Peyer's patch (tissue), 4 donors: ENCODE data around the gene IRAK1BP1. TPM values are rescaled to one million over a fixed set of nuclear protein-coding genes. Genes with fewer than 3 reads are reported as not detected.
"Not testable (repeated sequence)": the region's sequence is repeated elsewhere in the genome, so short reads cannot be mapped to it uniquely, and the experiment has no call there.

Source experiments
- DNase-seq, 3 donors: peaks; one replicate each; pipeline ENCODE4 v3.0.0-alpha.2; 2017 to 2019
- H3K27ac ChIP-seq, 4 donors: fragments of 200-600 bp; sonication (generic); one replicate each; pipeline ENCODE4 v1.5.1; 2016 to 2019
- H3K27me3 ChIP-seq, 2 donors: fragments of 200-600 bp; sonication (generic); one replicate each; pipeline ENCODE4 v1.5.1; 2019
- H3K36me3 ChIP-seq, 3 donors: fragments of 200-600 bp; sonication (generic); one replicate each; pipeline ENCODE4 v1.5.1; 2016 to 2019
- H3K4me1 ChIP-seq, 4 donors: fragments of 200-600 bp; sonication (generic); one replicate each; pipeline ENCODE4 v1.5.1; 2016 to 2019
- H3K4me3 ChIP-seq, 4 donors: fragments of 200-600 bp; sonication (generic); 1 replicate in 3 of 4; 2 replicates in 1 of 4; pipeline ENCODE4 v1.5.1; 2016 to 2019; ENCODE audit warnings: mild to moderate bottlenecking in 1 of 4
- H3K9me3 ChIP-seq, 4 donors: fragments of 200-600 bp; sonication (generic); one replicate each; pipeline ENCODE4 v1.5.1; 2016 to 2019; ENCODE audit warnings: mild to moderate bottlenecking in 1 of 4
- POLR2A ChIP-seq, 2 donors: fragments of 450-650 bp; IDR thresholded peaks; one replicate each; pipeline ENCODE4 v1.5.1; 2017; ENCODE audit warnings: antibody characterized with exemption in 2 of 2, mild to moderate bottlenecking in 2 of 2, moderate library complexity in 2 of 2
- total RNA-seq, 4 donors: library from RNA; depleted of rRNA; stranded (reverse); fragments of >200 nt; gene quantifications; one replicate each; pipeline ENCODE4 v1.1.0, GENCODE V29; 2016
- TF ChIP-seq, protein P1 (sequence below), 6 experiments: fragments of 450-650 bp in 4 of 6; fragments of 200-600 bp in 2 of 6; sonication (generic) in 1 of 6; IDR thresholded peaks; one replicate each; pipeline ENCODE4 v1.5.1; 2017 to 2019; ENCODE audit warnings: antibody characterized with exemption in 6 of 6, mild to moderate bottlenecking in 3 of 6, moderate library complexity in 1 of 6

Gene IRAK1BP1
- total RNA-seq, 4 donors from 2014 or later: 1.4 to 3.6 (median 2.6) TPM

DNA sequence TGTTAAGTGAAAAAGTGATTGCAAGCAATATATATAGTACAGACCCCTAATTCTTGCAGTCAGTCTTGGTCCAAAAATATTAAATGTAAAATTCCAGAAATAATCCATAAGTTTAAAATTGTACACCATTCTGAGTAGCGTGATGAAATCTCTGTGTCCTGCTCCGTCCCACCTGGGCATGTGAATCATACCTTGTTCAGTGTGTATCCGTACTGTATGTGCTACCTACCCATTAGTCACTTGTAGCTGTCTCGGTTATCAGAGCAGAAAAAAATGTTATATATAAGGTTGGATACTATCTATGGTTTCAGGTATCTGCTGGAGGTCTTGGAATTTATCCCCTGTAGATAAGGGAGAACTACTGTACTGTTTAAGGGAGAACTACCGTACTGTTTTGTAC is 16.3 kb downstream of the IRAK1BP1 start:
- H3K27ac ChIP-seq: no peak overlapping the region
- H3K27me3 ChIP-seq: no peaks in the 10 kb centered on the region
- TF ChIP-seq POLR2A (IDR thresholded peaks at IDR 0.05): no peak
- TF ChIP-seq, protein P1, sequence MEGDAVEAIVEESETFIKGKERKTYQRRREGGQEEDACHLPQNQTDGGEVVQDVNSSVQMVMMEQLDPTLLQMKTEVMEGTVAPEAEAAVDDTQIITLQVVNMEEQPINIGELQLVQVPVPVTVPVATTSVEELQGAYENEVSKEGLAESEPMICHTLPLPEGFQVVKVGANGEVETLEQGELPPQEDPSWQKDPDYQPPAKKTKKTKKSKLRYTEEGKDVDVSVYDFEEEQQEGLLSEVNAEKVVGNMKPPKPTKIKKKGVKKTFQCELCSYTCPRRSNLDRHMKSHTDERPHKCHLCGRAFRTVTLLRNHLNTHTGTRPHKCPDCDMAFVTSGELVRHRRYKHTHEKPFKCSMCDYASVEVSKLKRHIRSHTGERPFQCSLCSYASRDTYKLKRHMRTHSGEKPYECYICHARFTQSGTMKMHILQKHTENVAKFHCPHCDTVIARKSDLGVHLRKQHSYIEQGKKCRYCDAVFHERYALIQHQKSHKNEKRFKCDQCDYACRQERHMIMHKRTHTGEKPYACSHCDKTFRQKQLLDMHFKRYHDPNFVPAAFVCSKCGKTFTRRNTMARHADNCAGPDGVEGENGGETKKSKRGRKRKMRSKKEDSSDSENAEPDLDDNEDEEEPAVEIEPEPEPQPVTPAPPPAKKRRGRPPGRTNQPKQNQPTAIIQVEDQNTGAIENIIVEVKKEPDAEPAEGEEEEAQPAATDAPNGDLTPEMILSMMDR (IDR thresholded peaks at IDR 0.05): no peak
- H3K9me3 ChIP-seq: no peaks in the 10 kb centered on the region
- no peak for DNase-seq
- peaks cover 0 to 3% (median 0%) of the 10 kb centered on the region in 3 donors for H3K36me3 ChIP-seq
- no peaks in the 10 kb centered on the region for H3K4me1 ChIP-seq
- no peak overlapping the region for H3K4me3 ChIP-seq

DNA sequence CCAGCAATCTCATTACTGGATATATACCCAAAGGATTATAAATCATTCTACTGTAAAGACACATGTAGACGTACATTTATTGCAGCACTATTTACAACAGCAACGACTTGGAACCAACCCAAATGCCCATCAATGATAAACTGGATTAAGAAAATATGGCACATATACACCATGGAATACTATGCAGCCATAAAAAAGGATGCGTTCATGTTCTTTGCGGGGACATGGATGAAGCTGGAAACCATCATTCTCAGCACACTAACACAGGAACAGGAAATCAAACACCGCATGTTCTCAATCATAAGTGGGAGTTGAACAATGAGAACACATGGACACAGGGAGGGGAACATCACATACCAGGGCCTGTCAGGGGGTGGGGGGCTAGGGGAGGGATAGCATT is 22.6 kb downstream of the IRAK1BP1 start:
- not testable (repeated sequence) for DNase-seq, H3K9me3 ChIP-seq, H3K4me1 ChIP-seq, H3K27ac ChIP-seq, H3K27me3 ChIP-seq, H3K36me3 ChIP-seq, H3K4me3 ChIP-seq

GRCh38 chr6:78896227-78896626 is 28.9 kb downstream of the IRAK1BP1 start:
- H3K36me3 ChIP-seq: no peaks in the 10 kb centered on the region

DNA sequence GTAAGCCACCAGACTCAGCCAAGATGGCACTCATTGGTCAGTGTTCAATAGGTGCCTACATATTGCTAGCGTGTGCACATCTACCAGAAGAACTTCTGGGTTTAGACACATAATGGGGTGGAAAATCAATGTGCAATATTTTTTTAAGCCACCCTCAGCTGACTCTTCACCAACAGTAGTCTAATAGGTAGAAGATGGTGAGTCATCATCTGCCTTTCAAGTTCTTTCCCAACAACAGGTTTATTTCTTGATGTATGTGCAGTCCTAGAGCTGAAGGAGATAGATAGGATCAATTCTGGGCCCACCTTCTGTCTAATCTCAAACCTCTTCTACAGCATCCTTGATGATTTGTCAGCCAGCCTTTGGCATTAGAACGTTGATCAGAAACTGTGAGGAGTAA is 41.3 kb downstream of the IRAK1BP1 start:
- H3K4me3 ChIP-seq: no peak overlapping the region
- H3K4me1 ChIP-seq: peaks cover 0 to 14% (median 0%) of the 10 kb centered on the region in 4 donors
- DNase-seq: no peak
- TF ChIP-seq, protein P1 (IDR thresholded peaks at IDR 0.05): no peak
- TF ChIP-seq POLR2A (IDR thresholded peaks at IDR 0.05): no peak
- H3K27ac ChIP-seq: no peak overlapping the region
- no peaks in the 10 kb centered on the region for H3K9me3 ChIP-seq
- no peaks in the 10 kb centered on the region for H3K27me3 ChIP-seq
- H3K36me3 ChIP-seq: no peaks in the 10 kb centered on the region

More at GRCh38 chr6:78896227-78896626, 28.9 kb downstream of the IRAK1BP1 start:
- Histone ChIP-seq H3K9me3 (no peaks in the 10 kb centered on the region), H3K4me1 (no peaks in the 10 kb centered on the region), H3K27me3 (no peaks in the 10 kb centered on the region), H3K27ac (no peak overlapping the region), H3K4me3 (no peak overlapping the region)
- no peak for DNase-seq
- TF ChIP-seq POLR2A (IDR thresholded peaks at IDR 0.05): no peak
- TF ChIP-seq, protein P1 (IDR thresholded peaks at IDR 0.05): no peak

GRCh38 chr6:78909391-78909790 is 42.0 kb downstream of the IRAK1BP1 start:
- DNase-seq: no peak
- Histone ChIP-seq H3K36me3 (no peaks in the 10 kb centered on the region), H3K4me1 (peaks cover 0 to 14% (median 0%) of the 10 kb centered on the region in 4 donors), H3K4me3 (no peak overlapping the region), H3K27me3 (no peaks in the 10 kb centered on the region), H3K9me3 (no peaks in the 10 kb centered on the region), H3K27ac (no peak overlapping the region)
- TF ChIP-seq, protein P1 (IDR thresholded peaks at IDR 0.05): no peak
- no peak for TF ChIP-seq POLR2A (IDR thresholded peaks at IDR 0.05)

DNA sequence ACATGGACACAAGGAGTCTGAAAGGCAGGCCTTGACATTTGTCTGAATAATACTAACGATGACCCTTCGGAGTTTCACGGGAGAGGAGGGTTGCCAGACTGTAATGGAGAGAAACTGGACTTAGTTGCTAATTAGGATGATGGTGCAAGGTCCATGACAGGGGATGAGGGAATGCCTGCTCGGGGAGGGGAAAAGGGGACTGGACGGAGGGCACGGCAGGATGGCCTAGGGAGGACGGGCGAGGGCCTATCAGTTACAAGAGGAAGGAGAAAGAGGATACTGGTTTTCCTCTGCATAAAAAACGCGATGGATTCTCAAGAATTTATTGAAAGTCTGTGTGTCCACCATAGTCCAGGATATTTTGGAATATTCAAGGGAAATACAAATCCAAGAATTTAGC is 42.7 kb downstream of the IRAK1BP1 start:
- H3K36me3 ChIP-seq: no peaks in the 10 kb centered on the region
- no peaks in the 10 kb centered on the region for H3K9me3 ChIP-seq
- no peaks in the 10 kb centered on the region for H3K27me3 ChIP-seq
- no peak for TF ChIP-seq POLR2A (IDR thresholded peaks at IDR 0.05)
- TF ChIP-seq, protein P1 (IDR thresholded peaks at IDR 0.05): no peak
- no peak overlapping the region for H3K27ac ChIP-seq
- no peak for DNase-seq
- H3K4me1 ChIP-seq: peaks cover 0 to 14% (median 0%) of the 10 kb centered on the region in 4 donors
- H3K4me3 ChIP-seq: peak overlapping the region in 1 of 4 donors; percentile 60
